Colonic mucosa (tissue), 4 donors: Measurements from ENCODE around the gene SHROOM1. TPM values are rescaled to one million over a fixed set of nuclear protein-coding genes. Genes with fewer than 3 reads are reported as not detected.

Experiments used
- DNase-seq: peaks from one replicate; pipeline ENCODE4 v3.0.0-alpha.2; 2020
- H3K27ac ChIP-seq: fragments of 200-600 bp; one replicate; pipeline ENCODE4 v1.8.0; 2021
- H3K27me3 ChIP-seq: fragments of 200-600 bp; one replicate; pipeline ENCODE4 v1.8.0; 2021
- H3K36me3 ChIP-seq: fragments of 200-600 bp; one replicate; pipeline ENCODE4 v1.8.0; 2021
- H3K4me1 ChIP-seq: fragments of 200-600 bp; one replicate; pipeline ENCODE4 v1.8.0; 2021; ENCODE audit warnings: mild to moderate bottlenecking
- H3K4me3 ChIP-seq: fragments of 200-600 bp; one replicate; pipeline ENCODE4 v1.8.0; 2021
- H3K9ac ChIP-seq, 2 donors: one replicate each; pipeline ENCODE4 v1.7.0; 2013; ENCODE audit warnings: control low read depth in 2 of 2, low read depth in 2 of 2, low read length in 2 of 2
- H3K9me3 ChIP-seq: fragments of 200-600 bp; one replicate; pipeline ENCODE4 v1.8.0; 2021
- intact Hi-C: fragments of 100-400 bp; cut with DNase I; formaldehyde crosslinking; loops from one replicate; pipeline ENCODE4 v1.14.1; 2022
- total RNA-seq, 2 donors: library from RNA; stranded (reverse); fragmentation: NEBNext Ultra II Directional in 1 of 2; extraction: Animal tissue kit (Norgen Biotek cat#: 25700) in 1 of 2; gene quantifications; one replicate each; pipeline ENCODE4 v1.2.1, GENCODE V29; 2021
- TF ChIP-seq, protein P1 (sequence below): fragments of 200-600 bp; IDR thresholded peaks from one replicate; pipeline ENCODE4 v1.8.0; 2022; ENCODE audit warnings: antibody characterized with exemption, mild to moderate bottlenecking
- donor health status: healthy.
- donor health status: DM: no; HTN: no; CAD: no.
- donor health status: DM: no; HTN: no; CAD: no.

Gene SHROOM1
- total RNA-seq, 2 donors from 2014 or later, result 36.9 to 64.1 TPM

DNA sequence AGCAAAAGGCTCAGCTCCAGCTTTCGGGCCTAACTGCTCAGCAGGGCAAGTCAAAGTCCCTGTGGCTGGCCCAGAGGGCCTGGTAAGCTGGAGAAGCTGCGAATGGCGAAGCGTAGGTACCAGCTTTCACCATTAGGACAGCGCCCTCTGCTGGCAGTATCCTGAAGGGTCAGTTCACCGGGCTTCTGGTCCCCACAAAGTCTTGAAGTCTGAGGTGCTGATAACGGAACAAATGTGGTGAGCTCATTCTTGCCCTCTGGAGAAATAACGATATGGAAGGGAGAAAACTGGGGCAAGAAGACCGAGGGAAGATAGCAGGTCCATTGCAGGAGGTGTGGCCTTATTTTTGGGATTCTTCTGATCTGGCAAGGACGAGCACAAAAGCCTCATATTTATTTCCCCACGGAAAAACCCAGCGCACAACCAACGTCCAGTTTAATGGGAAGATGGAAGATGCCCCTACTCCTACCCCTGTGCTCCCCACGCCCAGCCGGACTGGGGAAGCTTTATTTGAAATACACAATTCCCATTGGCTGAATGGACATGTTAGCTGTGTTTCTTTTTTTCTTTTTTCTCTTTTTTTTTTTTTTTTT is 10.2 kb downstream of the SHROOM1 start:
- no peaks in the 10 kb centered on the region for H3K4me1 ChIP-seq
- no peaks in the 10 kb centered on the region for H3K27me3 ChIP-seq
- peak overlapping the region; percentile 19 to 37 for H3K9ac ChIP-seq
- TF ChIP-seq, protein P1, sequence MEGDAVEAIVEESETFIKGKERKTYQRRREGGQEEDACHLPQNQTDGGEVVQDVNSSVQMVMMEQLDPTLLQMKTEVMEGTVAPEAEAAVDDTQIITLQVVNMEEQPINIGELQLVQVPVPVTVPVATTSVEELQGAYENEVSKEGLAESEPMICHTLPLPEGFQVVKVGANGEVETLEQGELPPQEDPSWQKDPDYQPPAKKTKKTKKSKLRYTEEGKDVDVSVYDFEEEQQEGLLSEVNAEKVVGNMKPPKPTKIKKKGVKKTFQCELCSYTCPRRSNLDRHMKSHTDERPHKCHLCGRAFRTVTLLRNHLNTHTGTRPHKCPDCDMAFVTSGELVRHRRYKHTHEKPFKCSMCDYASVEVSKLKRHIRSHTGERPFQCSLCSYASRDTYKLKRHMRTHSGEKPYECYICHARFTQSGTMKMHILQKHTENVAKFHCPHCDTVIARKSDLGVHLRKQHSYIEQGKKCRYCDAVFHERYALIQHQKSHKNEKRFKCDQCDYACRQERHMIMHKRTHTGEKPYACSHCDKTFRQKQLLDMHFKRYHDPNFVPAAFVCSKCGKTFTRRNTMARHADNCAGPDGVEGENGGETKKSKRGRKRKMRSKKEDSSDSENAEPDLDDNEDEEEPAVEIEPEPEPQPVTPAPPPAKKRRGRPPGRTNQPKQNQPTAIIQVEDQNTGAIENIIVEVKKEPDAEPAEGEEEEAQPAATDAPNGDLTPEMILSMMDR, result peak; percentile 89
- H3K9me3 ChIP-seq, result no peaks in the 10 kb centered on the region
- no peak overlapping the region for H3K27ac ChIP-seq
- H3K36me3 ChIP-seq, result no peaks in the 10 kb centered on the region
- DNase-seq, result peak; percentile 97
- no peak overlapping the region for H3K4me3 ChIP-seq
- intact Hi-C loops, result loop anchor here (5.0 to 10.0 kb wide), 3 partner anchors 68 to 435 kb away; no protein-coding TSS in a partner anchor

DNA sequence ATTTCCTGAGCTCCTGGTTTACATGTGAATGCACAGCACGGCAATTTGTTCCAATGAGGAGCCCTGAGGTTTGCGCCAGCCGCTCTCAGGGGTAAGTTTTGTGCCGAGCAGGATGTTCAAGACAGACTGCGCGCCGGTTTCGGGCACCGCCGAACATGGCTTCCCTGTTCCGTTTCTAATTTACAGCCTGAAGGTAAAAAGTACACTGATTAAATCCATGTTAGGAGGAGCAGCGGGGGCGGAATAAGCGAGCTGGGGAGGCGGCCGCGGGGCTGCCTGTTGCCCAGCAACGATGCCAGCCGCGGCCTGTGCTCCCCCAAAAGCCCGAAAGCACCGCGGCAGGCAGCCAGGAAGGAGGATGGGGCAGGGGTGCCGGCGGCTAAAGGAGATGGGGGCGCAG is 11.0 kb downstream of the SHROOM1 start:
- TF ChIP-seq, protein P1, result no peak
- DNase-seq, result no peak
- Histone ChIP-seq H3K4me3 (no peak overlapping the region), H3K27ac (no peak overlapping the region), H3K36me3 (no peaks in the 10 kb centered on the region), H3K27me3 (no peaks in the 10 kb centered on the region), H3K9ac (peak overlapping the region in 1 of 2 donors; percentile 16), H3K4me1 (no peaks in the 10 kb centered on the region), H3K9me3 (no peaks in the 10 kb centered on the region)
- intact Hi-C loops, result no loop called here

DNA sequence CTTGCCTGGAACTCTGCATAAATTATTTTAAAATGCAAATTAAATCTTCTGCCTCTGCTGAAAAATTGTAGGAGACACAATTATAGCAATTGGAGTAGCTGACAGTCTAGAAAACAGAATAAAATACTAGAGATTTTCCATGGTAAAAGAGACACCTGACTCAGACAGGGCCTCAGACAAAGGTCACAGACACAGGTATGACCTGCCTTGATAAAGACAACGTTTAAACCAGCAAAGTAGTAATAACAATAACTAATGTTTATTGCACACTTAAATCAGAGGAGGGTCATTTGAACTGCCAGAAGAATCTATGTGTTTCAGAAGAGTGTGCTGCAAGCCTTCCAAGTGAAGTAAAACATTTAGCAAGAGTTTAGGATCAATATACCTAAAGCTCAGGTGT is 13.4 kb downstream of the SHROOM1 start:
- no peak overlapping the region for H3K4me3 ChIP-seq
- intact Hi-C loops, result no loop called here
- peaks cover 5% of the 10 kb centered on the region for H3K27me3 ChIP-seq
- no peaks in the 10 kb centered on the region for H3K9me3 ChIP-seq
- no peak overlapping the region for H3K9ac ChIP-seq
- TF ChIP-seq, protein P1, result no peak
- no peak overlapping the region for H3K27ac ChIP-seq
- no peaks in the 10 kb centered on the region for H3K4me1 ChIP-seq
- H3K36me3 ChIP-seq, result no peaks in the 10 kb centered on the region
- no peak for DNase-seq

DNA sequence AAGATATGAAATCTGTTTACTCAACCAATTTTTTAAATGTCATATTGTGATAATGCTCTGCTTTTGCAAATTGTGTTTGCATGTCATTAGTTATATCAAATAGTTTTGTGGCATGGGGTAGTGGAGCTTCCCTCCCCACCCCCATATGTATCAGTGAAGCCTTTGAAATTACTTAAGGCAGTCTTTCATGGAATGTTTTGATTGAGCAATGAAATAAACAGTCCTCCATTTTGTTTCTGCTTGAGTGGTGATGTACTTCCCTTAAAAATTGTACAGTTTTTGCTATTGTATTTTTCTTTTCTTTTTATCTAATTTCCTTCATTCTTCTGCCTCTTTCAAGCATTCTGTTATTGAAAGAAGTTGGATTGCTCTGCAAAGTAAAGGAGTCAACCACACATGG is 13.9 kb downstream of the SHROOM1 start:
- H3K27ac ChIP-seq, result no peak overlapping the region
- no peak overlapping the region for H3K9ac ChIP-seq
- no peak for DNase-seq
- TF ChIP-seq, protein P1, result no peak
- peaks cover 5% of the 10 kb centered on the region for H3K27me3 ChIP-seq
- no peaks in the 10 kb centered on the region for H3K4me1 ChIP-seq
- H3K9me3 ChIP-seq, result no peaks in the 10 kb centered on the region
- no peaks in the 10 kb centered on the region for H3K36me3 ChIP-seq
- intact Hi-C loops, result no loop called here
- H3K4me3 ChIP-seq, result no peak overlapping the region

DNA sequence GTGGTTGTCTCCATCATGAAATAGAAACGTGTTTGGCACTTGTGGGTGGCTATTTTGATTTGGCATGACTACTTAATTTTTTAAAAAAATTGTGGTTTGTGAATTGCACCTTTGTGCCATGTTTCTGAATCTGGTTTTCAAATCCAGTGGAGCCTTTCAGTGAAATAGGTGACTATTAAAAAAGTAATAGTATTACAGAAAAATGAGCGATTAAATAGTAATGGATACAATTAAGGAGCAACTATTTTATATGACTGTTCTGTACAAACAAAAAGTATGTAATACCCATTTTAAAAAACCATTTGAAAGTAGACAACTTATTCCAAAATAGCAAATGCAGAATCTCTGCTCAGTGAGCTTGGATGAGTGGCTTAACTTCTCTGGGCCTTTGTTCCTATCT is 14.4 kb downstream of the SHROOM1 start:
- TF ChIP-seq, protein P1, result no peak
- H3K36me3 ChIP-seq, result no peaks in the 10 kb centered on the region
- no peaks in the 10 kb centered on the region for H3K4me1 ChIP-seq
- no peak overlapping the region for H3K27ac ChIP-seq
- H3K9me3 ChIP-seq, result no peaks in the 10 kb centered on the region
- H3K27me3 ChIP-seq, result peaks cover 5% of the 10 kb centered on the region
- no peak overlapping the region for H3K9ac ChIP-seq
- H3K4me3 ChIP-seq, result no peak overlapping the region
- intact Hi-C loops, result no loop called here
- DNase-seq, result no peak
